Activated CD4-positive, alpha-beta T cell treated with anti-CD3 and anti-CD28 coated beads, Interleukin-10, Interleukin-2, amounts not matched to agents 100 ng/mL and 50 ng/mL, durations not matched to agents 16 hours and 8 hours (primary cell): ENCODE measurements around the gene HDLBP.
"Not testable (repeated sequence)": the region's sequence is repeated elsewhere in the genome, so short reads cannot be mapped to it uniquely, and the experiment has no call there.

Experiments used
- DNase-seq: peaks from one replicate; pipeline ENCODE4 v3.0.0-alpha.2; 2020

The HDLBP gene

GRCh38 chr2:241304039-241304670, 11.3 kb downstream of the HDLBP start:
- DNase-seq = no peak

- DNase-seq = no peak
Observed at GRCh38 chr2:241302759-241303651, 12.5 kb downstream of the HDLBP start.

GRCh38 chr2:241302083-241302482, 13.4 kb downstream of the HDLBP start:
- no peak for DNase-seq

GRCh38 chr2:241300000-241300399, 15.5 kb downstream of the HDLBP start:
- DNase-seq = no peak

- peak; percentile 29 for DNase-seq
Observed at GRCh38 chr2:241298673-241299072, 16.8 kb downstream of the HDLBP start.

- DNase-seq = no peak
Observed at GRCh38 chr2:241296767-241297166, 18.7 kb downstream of the HDLBP start.

- DNase-seq = no peak
Observed at GRCh38 chr2:241295326-241296095, 20.0 kb downstream of the HDLBP start.

- DNase-seq = not testable (repeated sequence)
Observed at GRCh38 chr2:241293378-241293797, 22.1 kb downstream of the HDLBP start.

- DNase-seq = no peak
Observed at GRCh38 chr2:241291977-241292376, 23.5 kb downstream of the HDLBP start.

- DNase-seq = no peak
Observed at GRCh38 chr2:241291153-241291552, 24.3 kb downstream of the HDLBP start.

GRCh38 chr2:241289597-241289996, 25.9 kb downstream of the HDLBP start:
- DNase-seq = no peak

GRCh38 chr2:241289053-241289452, 26.4 kb downstream of the HDLBP start:
- DNase-seq = no peak

GRCh38 chr2:241288324-241288888, 27.1 kb downstream of the HDLBP start:
- no peak for DNase-seq

GRCh38 chr2:241286348-241287090, 29.0 kb downstream of the HDLBP start:
- DNase-seq = no peak

- no peak for DNase-seq
Observed at GRCh38 chr2:241285596-241285995, 29.9 kb downstream of the HDLBP start.

GRCh38 chr2:241282555-241282954, 32.9 kb downstream of the HDLBP start:
- no peak for DNase-seq

- DNase-seq = no peak
Observed at GRCh38 chr2:241280291-241280690, 35.2 kb downstream of the HDLBP start.

- no peak for DNase-seq
Observed at GRCh38 chr2:241279828-241280227, 35.6 kb downstream of the HDLBP start.

- no peak for DNase-seq
Observed at GRCh38 chr2:241279413-241279812, 36.1 kb downstream of the HDLBP start.

GRCh38 chr2:241278306-241278705, 37.2 kb downstream of the HDLBP start:
- DNase-seq = not testable (repeated sequence)

GRCh38 chr2:241275910-241276309, 39.6 kb downstream of the HDLBP start:
- DNase-seq = no peak

- DNase-seq = no peak
Observed at GRCh38 chr2:241275504-241275903, 40.0 kb downstream of the HDLBP start.
